ENCODE results near the gene SUN2.

SUN2 gene

DNA sequence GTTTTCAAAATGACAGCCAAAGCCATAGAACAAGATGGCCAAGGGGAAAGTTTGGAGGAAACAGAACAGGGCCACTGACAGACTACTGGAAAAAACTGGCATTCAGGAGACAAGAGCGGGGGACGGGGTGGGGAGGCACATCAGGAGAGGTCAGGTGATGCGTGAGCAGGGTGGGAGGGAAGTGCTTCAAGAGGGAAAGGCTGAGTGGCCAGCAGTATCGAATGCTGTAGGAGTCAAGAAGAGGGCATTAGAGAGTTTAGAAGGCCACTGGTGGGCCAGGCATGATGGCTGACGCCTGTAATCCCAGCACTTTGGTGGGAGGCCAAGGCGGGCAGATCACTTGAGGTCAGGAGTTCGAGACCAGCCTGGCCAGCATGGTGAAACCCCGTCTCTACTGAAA, 41.9 kb downstream of the SUN2 start:
- H3K36me3 Mint-ChIP-seq (ENCODE audit: low read depth): peaks cover 90% of the 10 kb centered on the region
- no peaks in the 10 kb centered on the region for H3K9me3 Mint-ChIP-seq
- peak overlapping the region; percentile 50 for H3K27ac Mint-ChIP-seq
- H3K27me3 Mint-ChIP-seq: no peaks in the 10 kb centered on the region
- H3K4me3 Mint-ChIP-seq: no peak overlapping the region
- H3K4me1 Mint-ChIP-seq (ENCODE audit: low read depth): peaks cover 53% of the 10 kb centered on the region
- DNase-seq: peak; percentile 20

GRCh38 chr22:38712486-38713207, 43.2 kb downstream of the SUN2 start:
- no peaks in the 10 kb centered on the region for H3K9me3 Mint-ChIP-seq
- DNase-seq: no peak
- peak overlapping the region; percentile 50 for H3K27ac Mint-ChIP-seq
- H3K27me3 Mint-ChIP-seq: no peaks in the 10 kb centered on the region
- H3K4me1 Mint-ChIP-seq (ENCODE audit: low read depth): peaks cover 62% of the 10 kb centered on the region
- no peak overlapping the region for H3K4me3 Mint-ChIP-seq
- peaks cover 91% of the 10 kb centered on the region for H3K36me3 Mint-ChIP-seq (ENCODE audit: low read depth)

DNA sequence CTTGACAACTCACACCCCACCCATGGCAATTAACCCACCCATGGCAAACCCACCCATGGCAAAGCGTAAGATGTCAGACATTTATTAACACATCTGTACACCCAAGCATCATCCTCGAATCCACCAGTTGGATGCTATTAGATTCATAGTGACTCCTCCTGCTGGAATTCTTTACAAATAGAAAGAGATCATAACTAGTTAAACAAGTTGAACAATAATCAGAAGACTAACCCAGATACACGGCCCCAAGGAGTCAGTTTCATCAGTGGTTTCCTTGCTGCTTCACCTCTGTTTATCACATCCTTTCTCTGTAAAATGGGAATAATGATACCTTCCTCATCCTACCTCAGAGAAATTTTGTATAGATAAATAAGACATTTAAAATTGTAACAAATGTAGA, 44.9 kb downstream of the SUN2 start:
- H3K9me3 Mint-ChIP-seq: no peaks in the 10 kb centered on the region
- no peak for DNase-seq
- H3K4me1 Mint-ChIP-seq (ENCODE audit: low read depth): peaks cover 70% of the 10 kb centered on the region
- no peak overlapping the region for H3K4me3 Mint-ChIP-seq
- H3K27me3 Mint-ChIP-seq: no peaks in the 10 kb centered on the region
- peaks cover 87% of the 10 kb centered on the region for H3K36me3 Mint-ChIP-seq (ENCODE audit: low read depth)
- H3K27ac Mint-ChIP-seq: no peak overlapping the region

DNA sequence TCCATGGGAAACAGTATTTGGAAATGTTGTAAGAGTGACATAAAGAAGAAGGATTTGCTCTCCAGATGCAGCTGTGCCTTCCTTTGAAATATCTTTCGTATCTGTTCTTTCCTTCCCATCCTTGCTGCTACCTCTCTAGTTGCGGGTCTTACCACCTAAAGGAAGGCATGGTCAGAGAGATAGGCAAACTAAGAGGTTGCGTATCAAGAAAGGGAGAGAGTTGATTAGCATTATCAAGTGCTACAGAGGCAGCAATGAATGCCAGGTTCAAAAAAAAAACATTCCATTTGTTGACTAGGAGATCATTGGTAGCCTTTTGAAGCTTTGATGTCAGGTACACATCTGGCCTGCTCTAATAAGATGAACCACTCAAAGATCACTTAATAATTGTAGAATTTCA, 45.4 kb downstream of the SUN2 start:
- DNase-seq: no peak
- Mint-ChIP-seq H3K4me3 (no peak overlapping the region), H3K27me3 (no peaks in the 10 kb centered on the region), H3K4me1 (ENCODE audit: low read depth) (peaks cover 70% of the 10 kb centered on the region), H3K36me3 (ENCODE audit: low read depth) (peaks cover 82% of the 10 kb centered on the region), H3K27ac (peak overlapping the region; percentile 15), H3K9me3 (no peaks in the 10 kb centered on the region)

- Mint-ChIP-seq H3K27ac (no peak overlapping the region), H3K4me3 (no peak overlapping the region), H3K36me3 (ENCODE audit: low read depth) (peaks cover 71% of the 10 kb centered on the region), H3K9me3 (no peaks in the 10 kb centered on the region), H3K27me3 (no peaks in the 10 kb centered on the region), H3K4me1 (ENCODE audit: low read depth) (peaks cover 73% of the 10 kb centered on the region)
- DNase-seq: no peak
Measured at GRCh38 chr22:38709306-38709705, 46.5 kb downstream of the SUN2 start.

DNA sequence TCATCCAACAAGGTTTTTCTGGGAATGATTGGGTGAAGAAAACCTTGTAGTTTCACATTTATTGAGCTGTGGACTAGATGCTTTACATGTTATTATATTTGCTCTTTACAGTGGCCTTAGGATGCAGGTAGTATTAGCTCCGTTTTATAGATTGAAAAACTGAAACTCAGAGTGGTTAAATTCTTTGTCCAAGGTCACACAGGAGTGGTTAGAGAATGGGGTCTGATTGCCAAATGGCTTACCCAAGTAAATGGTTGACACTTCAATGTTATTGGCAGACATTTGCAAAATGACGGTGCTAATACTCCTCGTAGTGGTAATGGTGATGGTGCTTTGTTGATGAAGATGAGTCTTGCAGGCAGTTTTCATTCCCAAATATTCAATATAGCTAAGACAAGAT, 47.8 kb downstream of the SUN2 start:
- H3K27ac Mint-ChIP-seq: peak overlapping the region; percentile 5
- H3K9me3 Mint-ChIP-seq: no peaks in the 10 kb centered on the region
- H3K4me1 Mint-ChIP-seq (ENCODE audit: low read depth): peaks cover 66% of the 10 kb centered on the region
- no peaks in the 10 kb centered on the region for H3K27me3 Mint-ChIP-seq
- H3K36me3 Mint-ChIP-seq (ENCODE audit: low read depth): peaks cover 63% of the 10 kb centered on the region
- peak overlapping the region; percentile 93 for H3K4me3 Mint-ChIP-seq
- no peak for DNase-seq

GRCh38 chr22:38707346-38707745, 48.5 kb downstream of the SUN2 start:
- peaks cover 60% of the 10 kb centered on the region for H3K4me1 Mint-ChIP-seq (ENCODE audit: low read depth)
- H3K27me3 Mint-ChIP-seq: no peaks in the 10 kb centered on the region
- peak overlapping the region; percentile 92 for H3K27ac Mint-ChIP-seq
- no peaks in the 10 kb centered on the region for H3K9me3 Mint-ChIP-seq
- peaks cover 57% of the 10 kb centered on the region for H3K36me3 Mint-ChIP-seq (ENCODE audit: low read depth)
- peak overlapping the region; percentile 93 for H3K4me3 Mint-ChIP-seq
- DNase-seq: no peak

- peak overlapping the region; percentile 93 for H3K4me3 Mint-ChIP-seq
- no peak for DNase-seq
- H3K36me3 Mint-ChIP-seq (ENCODE audit: low read depth): peaks cover 52% of the 10 kb centered on the region
- H3K27me3 Mint-ChIP-seq: no peaks in the 10 kb centered on the region
- peaks cover 57% of the 10 kb centered on the region for H3K4me1 Mint-ChIP-seq (ENCODE audit: low read depth)
- H3K9me3 Mint-ChIP-seq: no peaks in the 10 kb centered on the region
- H3K27ac Mint-ChIP-seq: peak overlapping the region; percentile 92
Measured at GRCh38 chr22:38706901-38707195, 49.0 kb downstream of the SUN2 start.

DNA sequence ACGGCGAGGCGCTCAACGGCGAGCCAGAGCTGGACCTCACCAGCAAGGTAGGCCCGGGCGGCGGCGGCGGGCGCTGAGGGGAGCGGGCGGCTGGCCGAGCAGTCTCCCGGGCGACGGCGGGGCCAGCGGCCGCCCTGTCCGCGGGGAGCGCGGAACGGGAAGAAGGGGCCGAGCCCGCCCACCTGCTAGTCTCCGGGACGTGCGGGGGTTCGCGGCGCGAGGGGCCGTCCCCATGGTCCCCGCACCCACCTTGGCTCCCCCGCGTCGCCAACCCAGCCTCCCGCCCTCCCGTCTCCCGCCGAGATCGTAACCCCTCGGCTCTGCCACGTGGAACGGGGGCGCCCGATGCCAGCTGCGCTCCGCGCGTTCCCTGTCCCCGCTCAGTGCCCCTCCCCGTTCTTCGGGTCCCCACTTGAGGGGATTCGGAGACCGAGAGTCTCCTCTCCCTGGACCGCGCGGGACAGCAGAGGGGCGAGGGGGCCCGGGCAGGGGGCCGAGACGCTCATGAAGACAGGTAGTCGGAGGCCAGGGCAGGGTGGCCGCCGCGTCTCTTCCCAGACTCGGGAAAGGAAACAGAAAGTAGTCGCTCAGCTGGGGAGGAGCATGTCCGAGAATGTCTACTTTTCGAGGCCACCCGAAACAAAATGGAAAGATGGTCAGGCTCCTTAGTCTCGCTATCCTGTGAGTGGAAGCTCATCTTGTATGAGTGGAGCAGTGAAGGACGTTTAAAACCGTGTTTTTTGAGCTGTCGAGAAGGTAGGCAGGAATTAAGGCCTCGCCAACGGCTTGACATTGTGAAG, 49.5 kb downstream of the SUN2 start:
- H3K4me3 Mint-ChIP-seq: peak overlapping the region; percentile 93
- peak overlapping the region; percentile 92 for H3K27ac Mint-ChIP-seq
- peaks cover 62% of the 10 kb centered on the region for H3K4me1 Mint-ChIP-seq (ENCODE audit: low read depth)
- no peaks in the 10 kb centered on the region for H3K9me3 Mint-ChIP-seq
- H3K36me3 Mint-ChIP-seq (ENCODE audit: low read depth): peaks cover 48% of the 10 kb centered on the region
- peak; percentile 67 for DNase-seq
- H3K27me3 Mint-ChIP-seq: no peaks in the 10 kb centered on the region

DNA sequence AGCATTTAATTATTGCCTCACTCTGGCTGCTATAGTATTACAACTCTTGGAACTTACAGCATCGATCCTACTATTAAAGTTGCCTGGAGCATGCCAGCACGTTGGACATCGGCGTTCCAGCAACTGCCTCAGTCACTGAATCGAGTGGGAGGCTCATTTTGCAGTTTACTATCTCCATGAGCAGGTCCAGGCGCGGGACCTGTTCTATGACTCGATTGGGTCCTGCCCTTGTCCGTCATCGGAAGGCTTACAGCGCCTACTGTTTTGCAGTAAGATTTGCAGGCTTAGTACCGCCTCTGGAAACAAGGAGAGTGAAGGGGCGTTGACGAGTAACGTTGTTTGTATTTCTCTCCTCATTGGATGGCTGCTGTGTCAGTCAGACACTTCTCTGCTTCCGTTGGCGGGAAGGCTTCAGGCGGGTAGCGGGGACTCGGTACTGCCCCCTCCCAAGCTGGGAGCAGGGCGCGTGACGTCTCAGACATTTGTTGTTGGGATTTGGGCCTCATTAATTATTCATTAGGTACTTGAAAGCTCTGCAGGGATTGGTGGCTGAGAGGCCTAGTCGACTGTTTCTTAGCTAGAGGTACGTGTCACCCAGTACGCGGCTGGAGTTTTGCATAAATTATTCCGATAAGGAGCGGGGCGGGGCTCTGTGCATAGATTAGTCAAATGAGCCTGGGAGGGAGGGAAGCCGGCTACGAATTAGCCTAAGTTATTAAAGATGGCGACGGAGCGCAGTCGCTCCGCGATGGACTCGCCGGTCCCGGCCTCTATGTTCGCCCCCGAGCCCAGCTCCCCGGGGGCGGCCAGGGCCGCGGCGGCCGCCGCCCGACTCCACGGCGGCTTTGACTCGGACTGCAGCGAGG, 50.3 kb downstream of the SUN2 start, which contains the start of gene GTPBP1:
Gene GTPBP1, plus strand, starts transcription at position 710 of the 866 bp plus-strand sequence. Its CDS starts 12 bp downstream, at position 722.
- Mint-ChIP-seq H3K4me3 (peak within 1 kb of the TSS; percentile 93), H3K36me3 (ENCODE audit: low read depth) (peaks cover 41% of the 10 kb centered on the region), H3K27ac (peak within 1 kb of the TSS; percentile 98), H3K9me3 (no peaks in the 10 kb centered on the region), H3K27me3 (no peaks in the 10 kb centered on the region), H3K4me1 (ENCODE audit: low read depth) (peaks cover 55% of the 10 kb centered on the region)
- peak; percentile 91 for DNase-seq

DNA sequence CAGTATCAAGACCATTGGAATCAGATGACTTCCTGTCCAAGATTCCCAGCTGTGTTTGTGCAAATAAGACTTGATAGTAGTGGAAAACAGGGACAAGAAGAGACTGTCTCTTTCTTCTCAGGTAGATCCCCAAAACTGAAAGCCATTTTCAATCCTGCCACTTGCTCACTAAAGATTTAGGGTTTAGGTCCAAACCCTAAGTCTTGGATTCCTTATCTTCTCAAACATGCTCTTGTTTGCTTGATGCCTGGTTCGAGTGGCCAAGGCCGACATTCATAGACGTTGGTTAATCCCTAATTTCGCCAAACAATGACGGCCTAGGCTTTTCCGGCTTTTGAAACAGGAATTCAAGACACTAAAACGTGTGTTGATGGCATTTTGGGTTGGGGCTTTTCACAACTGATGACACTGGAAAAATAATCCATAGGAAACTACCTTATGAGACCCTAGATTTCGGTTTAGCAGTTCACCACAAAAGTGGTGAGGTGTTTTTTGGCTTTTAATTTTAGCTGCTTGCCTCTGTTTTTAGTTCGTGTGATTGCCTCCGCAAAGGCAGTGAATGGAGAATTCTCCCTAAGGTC, 51.1 kb downstream of the SUN2 start:
- no peaks in the 10 kb centered on the region for H3K9me3 Mint-ChIP-seq
- peak overlapping the region; percentile 98 for H3K27ac Mint-ChIP-seq
- peak overlapping the region; percentile 93 for H3K4me3 Mint-ChIP-seq
- no peaks in the 10 kb centered on the region for H3K27me3 Mint-ChIP-seq
- H3K36me3 Mint-ChIP-seq (ENCODE audit: low read depth): peaks cover 36% of the 10 kb centered on the region
- H3K4me1 Mint-ChIP-seq (ENCODE audit: low read depth): peaks cover 52% of the 10 kb centered on the region
- DNase-seq: no peak

- Mint-ChIP-seq H3K27me3 (no peaks in the 10 kb centered on the region), H3K27ac (peak within 1 kb of the TSS; percentile 97), H3K4me1 (ENCODE audit: low read depth) (peaks cover 60% of the 10 kb centered on the region), H3K36me3 (ENCODE audit: low read depth) (peaks cover 40% of the 10 kb centered on the region), H3K4me3 (peak within 1 kb of the TSS; percentile 93), H3K9me3 (no peaks in the 10 kb centered on the region)
- DNase-seq: peak; percentile 99
Measured at GRCh38 chr22:38700789-38701628, 54.8 kb downstream of the SUN2 start, which contains the start of gene JOSD1. TSS of gene JOSD1 (minus strand) at chr22:38700943. CDS start at chr22:38699987, 956 bp downstream.

DNA sequence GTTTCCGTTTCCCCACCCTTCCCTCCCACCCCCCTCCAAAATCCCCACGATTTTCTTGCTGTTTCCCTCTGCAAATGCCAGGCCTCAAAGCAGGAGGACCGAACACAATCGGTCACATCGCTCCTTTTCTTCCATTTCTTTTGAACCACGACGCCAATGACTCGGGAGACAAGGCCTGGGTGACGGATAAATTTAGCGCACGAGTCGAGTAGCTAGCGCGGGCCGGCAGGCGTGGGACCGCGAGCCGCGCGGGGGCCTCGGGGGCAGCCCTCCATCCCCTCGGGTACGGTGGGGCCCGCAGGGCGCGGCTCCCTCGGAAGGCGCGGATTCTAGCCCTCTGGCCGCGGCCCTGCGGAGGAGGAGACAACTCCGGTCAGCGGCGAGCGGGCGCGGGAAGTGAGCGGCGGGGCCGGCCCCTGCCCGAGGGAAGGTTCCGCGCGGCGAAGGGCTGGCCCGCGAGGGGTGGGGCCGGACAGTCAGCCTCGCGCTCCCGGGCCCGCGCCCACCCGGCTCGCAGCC, 55.5 kb downstream of the SUN2 start:
- Mint-ChIP-seq H3K27ac (peak overlapping the region; percentile 92), H3K4me3 (peak overlapping the region; percentile 93), H3K36me3 (ENCODE audit: low read depth) (peaks cover 44% of the 10 kb centered on the region), H3K9me3 (no peaks in the 10 kb centered on the region), H3K27me3 (no peaks in the 10 kb centered on the region), H3K4me1 (ENCODE audit: low read depth) (peaks cover 64% of the 10 kb centered on the region)
- DNase-seq: no peak

Measured in activated T-cell treated with anti-CD3 and anti-CD28 coated beads, Interleukin-2, amount 50 U/mL, for 24 hours (primary cell).